ENCODE data around the gene OCA2. TPM values are rescaled to one million over a fixed set of nuclear protein-coding genes. Genes with fewer than 3 reads are reported as not detected.

Gene OCA2
- total and polyA plus RNA-seq, 2 of the 8 experiments (the other 6 are each of a cell fraction or from before 2014, with no cell fraction given): 0.20 TPM

DNA sequence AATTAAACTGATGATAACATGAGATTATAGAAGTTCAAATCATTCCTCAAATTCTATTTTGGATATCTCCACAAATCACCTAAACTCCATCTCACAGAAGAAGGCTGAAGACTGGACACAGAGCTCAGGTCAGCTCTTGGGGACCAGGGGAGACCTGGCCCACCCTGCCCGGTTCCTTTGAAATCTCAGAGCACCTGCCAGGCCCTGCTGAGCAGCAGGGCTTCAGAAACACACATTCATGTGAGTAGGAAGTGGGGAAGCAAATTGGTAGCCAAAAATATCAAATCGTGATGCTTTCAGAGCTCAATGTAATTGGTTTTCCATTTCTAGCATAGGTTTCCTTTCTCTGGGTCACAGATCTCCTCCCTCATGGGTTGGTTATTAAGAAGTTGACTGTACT, 76.2 kb downstream of the OCA2 start (continued):
- TF ChIP-seq, protein P1, sequence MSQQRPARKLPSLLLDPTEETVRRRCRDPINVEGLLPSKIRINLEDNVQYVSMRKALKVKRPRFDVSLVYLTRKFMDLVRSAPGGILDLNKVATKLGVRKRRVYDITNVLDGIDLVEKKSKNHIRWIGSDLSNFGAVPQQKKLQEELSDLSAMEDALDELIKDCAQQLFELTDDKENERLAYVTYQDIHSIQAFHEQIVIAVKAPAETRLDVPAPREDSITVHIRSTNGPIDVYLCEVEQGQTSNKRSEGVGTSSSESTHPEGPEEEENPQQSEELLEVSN (IDR thresholded peaks at IDR 0.05): no peak

Data from H1 (cell line).